ENCODE measurements around the gene OVCH1.

DNA sequence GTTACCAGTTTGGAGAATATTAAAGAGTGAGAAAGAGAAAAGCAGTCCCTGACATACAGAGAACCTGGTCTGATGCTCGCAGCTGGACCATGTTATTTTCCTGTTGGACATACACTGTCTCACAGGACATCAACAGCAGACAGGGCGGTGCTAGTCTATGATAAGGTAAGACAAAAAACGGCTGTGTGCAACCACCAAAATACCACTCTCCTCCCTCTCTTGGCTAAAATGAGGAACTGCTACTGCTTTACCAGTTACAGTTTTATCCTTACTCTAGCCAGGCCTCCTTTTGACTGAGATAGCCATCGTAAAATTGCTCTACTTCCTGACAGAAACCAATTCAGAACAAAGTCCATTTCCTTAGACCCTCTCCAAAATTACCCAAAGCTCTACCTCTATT, 69.5 kb downstream of the OVCH1 start:
- TF ChIP-seq, protein P1, sequence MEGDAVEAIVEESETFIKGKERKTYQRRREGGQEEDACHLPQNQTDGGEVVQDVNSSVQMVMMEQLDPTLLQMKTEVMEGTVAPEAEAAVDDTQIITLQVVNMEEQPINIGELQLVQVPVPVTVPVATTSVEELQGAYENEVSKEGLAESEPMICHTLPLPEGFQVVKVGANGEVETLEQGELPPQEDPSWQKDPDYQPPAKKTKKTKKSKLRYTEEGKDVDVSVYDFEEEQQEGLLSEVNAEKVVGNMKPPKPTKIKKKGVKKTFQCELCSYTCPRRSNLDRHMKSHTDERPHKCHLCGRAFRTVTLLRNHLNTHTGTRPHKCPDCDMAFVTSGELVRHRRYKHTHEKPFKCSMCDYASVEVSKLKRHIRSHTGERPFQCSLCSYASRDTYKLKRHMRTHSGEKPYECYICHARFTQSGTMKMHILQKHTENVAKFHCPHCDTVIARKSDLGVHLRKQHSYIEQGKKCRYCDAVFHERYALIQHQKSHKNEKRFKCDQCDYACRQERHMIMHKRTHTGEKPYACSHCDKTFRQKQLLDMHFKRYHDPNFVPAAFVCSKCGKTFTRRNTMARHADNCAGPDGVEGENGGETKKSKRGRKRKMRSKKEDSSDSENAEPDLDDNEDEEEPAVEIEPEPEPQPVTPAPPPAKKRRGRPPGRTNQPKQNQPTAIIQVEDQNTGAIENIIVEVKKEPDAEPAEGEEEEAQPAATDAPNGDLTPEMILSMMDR (IDR thresholded peaks at IDR 0.05; ENCODE audit: insufficient read depth, low read length), result peak; percentile 28
- TF ChIP-seq, protein P2, sequence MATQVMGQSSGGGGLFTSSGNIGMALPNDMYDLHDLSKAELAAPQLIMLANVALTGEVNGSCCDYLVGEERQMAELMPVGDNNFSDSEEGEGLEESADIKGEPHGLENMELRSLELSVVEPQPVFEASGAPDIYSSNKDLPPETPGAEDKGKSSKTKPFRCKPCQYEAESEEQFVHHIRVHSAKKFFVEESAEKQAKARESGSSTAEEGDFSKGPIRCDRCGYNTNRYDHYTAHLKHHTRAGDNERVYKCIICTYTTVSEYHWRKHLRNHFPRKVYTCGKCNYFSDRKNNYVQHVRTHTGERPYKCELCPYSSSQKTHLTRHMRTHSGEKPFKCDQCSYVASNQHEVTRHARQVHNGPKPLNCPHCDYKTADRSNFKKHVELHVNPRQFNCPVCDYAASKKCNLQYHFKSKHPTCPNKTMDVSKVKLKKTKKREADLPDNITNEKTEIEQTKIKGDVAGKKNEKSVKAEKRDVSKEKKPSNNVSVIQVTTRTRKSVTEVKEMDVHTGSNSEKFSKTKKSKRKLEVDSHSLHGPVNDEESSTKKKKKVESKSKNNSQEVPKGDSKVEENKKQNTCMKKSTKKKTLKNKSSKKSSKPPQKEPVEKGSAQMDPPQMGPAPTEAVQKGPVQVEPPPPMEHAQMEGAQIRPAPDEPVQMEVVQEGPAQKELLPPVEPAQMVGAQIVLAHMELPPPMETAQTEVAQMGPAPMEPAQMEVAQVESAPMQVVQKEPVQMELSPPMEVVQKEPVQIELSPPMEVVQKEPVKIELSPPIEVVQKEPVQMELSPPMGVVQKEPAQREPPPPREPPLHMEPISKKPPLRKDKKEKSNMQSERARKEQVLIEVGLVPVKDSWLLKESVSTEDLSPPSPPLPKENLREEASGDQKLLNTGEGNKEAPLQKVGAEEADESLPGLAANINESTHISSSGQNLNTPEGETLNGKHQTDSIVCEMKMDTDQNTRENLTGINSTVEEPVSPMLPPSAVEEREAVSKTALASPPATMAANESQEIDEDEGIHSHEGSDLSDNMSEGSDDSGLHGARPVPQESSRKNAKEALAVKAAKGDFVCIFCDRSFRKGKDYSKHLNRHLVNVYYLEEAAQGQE (IDR thresholded peaks at IDR 0.05; ENCODE audit: insufficient replicate concordance, low read depth), result no peak
- TF ChIP-seq POLR2AphosphoS5 (IDR thresholded peaks at IDR 0.05; ENCODE audit: low read depth), result no peak
- no peak for TF ChIP-seq GABPA (IDR thresholded peaks at IDR 0.05; ENCODE audit: low read depth)

All from HL-60 (cell line).